HG03460 (cell line): Measurements from ENCODE around the gene PRRX2.
"Not testable (repeated sequence)": the region's sequence is repeated elsewhere in the genome, so short reads cannot be mapped to it uniquely, and the experiment has no call there.

ENCODE experiments used
- ATAC-seq: cut with Tn5 transposase; IDR thresholded peaks from one replicate; pipeline ENCODE4 v1.9.1; 2021; ENCODE audit not compliant: unreplicated experiment

Gene PRRX2

DNA sequence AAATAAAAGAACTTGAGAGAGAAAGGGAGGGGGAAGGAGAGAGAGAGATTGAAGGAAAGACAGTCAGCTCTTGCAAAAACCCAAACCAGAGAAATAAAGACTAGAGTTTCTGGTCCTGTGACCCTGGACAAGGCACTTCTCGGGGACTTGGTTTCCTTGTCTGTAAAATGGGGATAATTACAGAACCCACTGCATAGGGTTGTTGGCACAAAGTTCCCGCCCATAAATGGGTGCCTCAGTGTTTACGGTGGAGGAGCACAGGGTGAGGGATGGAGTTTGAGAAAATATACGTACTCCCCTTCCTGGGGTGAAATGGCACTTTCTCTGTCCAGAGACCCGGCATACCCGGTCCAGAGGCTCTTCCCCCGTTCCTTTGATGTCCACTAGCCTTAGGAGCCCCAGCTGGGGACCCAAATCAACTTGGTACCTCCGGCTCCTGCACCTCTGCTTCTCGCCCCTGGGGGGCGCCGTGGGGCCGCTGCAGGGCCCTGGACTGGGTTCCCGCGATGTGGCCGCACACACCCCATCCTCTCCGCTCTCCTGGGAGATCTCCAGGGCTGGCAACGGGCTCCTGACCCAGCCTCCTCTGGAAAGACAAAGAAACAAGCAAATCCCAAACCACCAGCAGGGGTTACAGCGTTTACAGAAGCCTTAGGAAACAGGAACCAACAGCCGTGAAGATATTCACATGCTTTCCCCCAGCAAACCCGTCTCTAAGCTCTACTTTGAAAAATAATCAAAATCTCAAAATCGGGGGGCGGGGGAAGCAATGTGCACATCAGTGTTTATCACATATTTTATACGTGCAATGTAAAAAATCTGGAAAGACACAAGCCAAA is 61.1 kb downstream of the PRRX2 start:
- ATAC-seq, result no peak

DNA sequence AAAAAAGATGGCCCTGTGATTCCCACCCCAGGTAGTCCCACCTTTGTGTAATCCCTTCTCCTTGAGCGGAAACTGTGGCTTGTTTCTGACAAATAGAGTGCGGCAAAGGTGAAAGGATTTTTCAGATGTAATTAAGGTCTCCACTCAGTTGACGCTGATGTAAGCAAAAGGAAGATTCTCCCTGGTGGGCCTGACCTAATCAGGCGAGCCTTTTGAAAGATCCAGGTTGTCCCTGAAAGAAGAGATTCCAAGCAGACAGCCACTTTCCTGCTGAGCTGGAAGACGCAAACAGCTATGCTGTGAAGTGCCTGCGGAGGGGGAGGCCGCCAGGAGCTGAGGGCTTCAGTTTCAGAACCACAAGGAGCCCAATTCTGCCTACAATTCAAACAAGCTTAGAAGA is 63.3 kb downstream of the PRRX2 start:
- ATAC-seq, result no peak

DNA sequence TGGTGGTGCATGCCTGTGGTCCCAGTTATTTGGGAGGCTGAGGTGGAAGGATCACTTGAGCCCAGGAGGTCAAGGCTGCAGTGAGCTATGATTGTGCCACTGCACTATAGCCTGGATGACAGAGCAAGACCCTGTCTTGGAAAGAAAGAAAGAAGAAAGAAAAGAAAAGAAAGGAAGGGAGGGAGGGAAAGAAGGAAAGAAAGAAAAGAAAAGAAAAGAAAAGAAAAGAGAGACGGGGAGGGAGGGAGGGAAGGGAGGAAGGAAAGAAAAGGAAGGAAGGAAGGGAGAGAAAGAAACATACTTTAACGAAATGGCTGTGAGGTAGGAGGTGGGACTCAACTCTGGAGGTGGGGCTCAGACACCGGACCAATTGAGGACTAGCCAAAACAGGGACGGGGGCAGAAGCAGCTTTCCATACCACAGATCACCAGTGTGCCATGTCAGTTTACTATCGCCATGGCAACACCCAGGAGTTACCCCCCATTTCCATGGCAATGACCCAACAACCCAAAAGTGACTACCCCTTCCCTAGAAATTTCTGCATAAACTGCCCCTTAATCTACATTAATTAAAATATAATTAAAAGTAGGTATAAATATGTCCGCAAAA is 66.1 kb downstream of the PRRX2 start:
- ATAC-seq, result no peak

GRCh38 chr9:129732100-129732499 is 66.7 kb downstream of the PRRX2 start:
- ATAC-seq, result no peak

DNA sequence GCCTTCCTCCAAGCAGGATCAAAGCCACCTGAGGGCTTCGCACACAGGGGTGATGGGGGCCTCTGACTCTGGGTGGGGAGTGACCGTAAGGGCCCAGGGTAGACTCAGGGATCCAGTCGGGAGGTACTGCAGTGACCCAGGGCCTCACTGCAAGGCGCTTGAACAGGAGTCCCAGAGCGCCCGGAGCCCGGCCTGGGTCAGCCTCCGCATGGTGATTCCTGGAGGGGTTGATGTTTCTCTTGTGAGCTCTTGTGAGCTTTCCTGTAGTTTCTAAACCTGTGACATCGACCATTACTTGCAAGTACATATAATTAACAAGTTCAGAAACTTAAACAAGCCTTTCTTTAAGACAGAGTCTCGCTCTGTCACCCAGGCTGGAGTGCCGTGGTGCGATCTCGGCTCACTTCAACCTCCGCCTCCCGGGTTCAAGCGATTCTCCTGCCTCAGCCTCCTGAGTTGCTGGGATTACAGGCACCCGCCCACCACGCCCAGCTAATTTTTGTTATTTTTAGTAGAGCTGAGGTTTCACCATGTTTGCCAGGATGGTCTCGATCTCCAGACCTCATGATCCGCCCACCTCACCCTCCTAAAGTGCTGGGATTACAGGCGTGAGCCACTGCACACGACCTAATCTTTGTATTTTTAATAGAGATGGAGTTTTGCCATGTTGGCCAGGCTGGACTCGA is 67.6 kb downstream of the PRRX2 start:
- no peak for ATAC-seq

- no peak for ATAC-seq
Measured at GRCh38 chr9:129733632-129733953, 68.1 kb downstream of the PRRX2 start.

GRCh38 chr9:129735546-129735945 is 70.1 kb downstream of the PRRX2 start:
- ATAC-seq, result no peak

DNA sequence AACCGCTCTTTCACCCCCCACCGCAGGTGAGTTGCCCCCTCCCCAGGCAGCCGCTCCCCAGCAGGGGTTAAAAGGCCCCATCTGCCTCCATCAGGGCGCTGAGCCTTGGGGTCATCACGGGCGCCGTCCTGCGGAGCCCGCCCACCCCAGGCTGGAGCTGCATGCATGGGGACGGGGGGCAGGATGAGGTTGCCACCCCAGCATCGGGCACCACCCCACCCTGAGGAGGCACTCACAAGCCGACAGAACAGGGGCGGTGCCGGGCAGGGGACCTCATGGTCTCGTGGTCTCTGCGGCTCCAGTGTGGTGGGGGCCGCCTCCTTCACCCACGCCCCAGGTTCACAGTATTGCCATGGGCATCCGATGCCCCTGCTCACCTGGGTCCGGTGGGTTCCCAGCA is 70.9 kb downstream of the PRRX2 start:
- no peak for ATAC-seq

DNA sequence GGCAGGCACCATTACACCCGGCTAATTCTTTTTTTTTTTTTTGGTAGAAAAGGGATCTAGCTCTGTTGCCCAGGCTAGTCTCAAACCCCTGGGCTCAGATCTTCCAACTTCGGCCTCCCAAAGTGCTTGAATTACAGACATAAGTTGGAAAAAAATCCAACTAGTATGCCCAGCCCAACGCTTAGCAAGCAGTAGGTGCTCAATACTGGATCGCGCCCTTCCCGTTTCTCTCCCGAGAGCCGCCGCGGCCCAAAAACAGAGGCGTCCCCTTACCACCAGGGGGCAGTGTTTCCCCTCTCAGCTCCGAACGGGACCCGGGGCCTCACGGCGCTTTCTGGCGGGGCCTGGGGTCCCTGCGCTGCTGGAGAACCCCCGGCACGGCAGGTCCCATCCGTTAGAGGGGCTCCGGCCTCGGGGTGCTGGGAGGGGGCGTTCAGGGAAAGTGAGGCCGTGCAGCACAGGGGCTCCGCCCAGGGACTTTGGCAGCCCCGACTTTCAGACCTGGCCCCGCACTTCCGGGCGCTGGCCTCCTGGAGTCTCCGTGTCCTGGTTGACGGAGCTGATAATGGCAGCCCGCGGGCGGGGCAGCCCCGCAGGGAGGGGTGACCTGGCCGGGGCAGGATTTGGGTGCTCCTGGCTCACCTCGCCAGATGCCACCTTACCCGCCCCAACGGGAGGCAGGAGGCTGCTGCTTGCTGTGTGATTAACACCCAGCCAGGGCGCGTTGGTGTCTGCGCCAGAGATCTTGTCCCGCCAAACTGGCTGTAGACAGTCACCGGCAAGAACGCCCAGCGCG is 72.2 kb downstream of the PRRX2 start:
- ATAC-seq, result no peak

GRCh38 chr9:129739432-129739831 is 74.0 kb downstream of the PRRX2 start:
- no peak for ATAC-seq

DNA sequence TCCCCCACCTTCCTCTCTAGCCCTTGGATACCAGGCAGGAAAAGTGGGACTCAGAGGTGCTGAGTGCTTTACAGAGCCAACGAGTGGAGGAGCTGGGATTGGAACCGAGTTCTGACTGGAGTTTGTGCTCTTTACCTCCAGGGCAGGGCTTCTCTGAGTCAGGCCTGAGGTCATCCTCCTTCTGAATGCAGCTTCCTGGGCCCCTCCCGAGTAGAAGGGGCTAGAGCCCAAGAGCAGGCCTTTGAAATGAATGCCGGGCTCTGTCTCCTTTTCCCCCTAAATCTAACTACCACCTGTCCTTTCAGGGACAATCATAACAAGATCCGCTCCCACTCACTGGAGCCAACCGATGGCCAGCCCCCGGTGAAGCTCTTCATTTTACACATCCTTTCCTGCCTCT is 74.7 kb downstream of the PRRX2 start:
- ATAC-seq, result no peak

DNA sequence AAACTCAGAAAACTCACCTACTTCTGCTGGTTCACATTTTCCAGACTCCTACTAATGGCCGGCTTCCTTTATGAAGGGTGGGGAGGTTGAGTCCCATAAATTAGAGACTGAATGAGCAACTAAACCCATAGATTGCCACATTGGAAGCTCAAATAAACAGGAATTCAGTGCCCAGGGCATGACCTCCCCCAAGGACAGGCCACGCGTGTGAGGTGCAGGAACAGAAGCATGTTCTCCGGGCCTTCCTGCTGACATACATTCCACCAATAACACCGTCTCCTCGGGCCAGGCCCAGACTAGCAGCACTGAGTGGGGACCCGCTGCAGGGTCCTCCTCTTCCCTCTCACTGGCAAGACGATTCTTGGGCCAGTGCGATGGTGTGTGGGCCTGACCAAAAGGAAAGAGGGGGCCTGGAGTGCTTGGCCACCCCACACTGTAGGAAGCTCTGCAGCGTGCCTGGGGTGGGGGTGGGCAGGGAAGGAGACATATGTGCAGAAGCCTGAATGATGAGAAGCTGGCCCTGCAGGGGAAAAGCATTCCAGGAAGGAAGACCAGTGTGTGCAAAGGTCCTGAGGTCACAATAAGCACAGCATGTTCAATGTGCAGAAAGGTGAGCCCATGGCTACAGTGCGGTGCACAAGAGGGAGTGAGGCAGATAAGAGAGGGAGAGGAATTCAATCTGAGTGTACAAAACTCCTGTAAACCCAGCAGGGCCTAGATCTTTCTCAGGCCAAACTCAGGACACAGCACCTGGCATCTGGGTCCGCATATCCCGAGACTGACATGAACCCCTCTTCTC is 75.4 kb downstream of the PRRX2 start:
- no peak for ATAC-seq

DNA sequence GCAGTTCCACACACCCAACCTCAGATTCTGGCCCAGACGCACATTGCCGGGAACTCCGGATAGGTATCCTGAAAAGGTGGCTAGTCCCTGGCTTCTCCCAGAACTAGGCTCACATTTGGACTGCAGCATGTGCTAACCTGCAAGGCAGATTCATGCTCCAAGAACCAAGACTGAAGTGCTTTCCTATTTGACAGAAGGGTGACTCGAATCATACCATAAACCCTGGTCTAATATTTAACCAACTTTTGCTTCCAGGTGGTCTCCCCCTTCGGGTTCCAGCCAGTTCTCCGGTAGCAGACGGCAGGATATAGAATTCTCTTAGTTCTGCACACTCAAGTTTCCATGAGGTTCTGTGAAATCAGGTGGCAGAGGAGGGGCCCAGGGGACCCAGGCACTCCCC is 79.8 kb downstream of the PRRX2 start:
- no peak for ATAC-seq

DNA sequence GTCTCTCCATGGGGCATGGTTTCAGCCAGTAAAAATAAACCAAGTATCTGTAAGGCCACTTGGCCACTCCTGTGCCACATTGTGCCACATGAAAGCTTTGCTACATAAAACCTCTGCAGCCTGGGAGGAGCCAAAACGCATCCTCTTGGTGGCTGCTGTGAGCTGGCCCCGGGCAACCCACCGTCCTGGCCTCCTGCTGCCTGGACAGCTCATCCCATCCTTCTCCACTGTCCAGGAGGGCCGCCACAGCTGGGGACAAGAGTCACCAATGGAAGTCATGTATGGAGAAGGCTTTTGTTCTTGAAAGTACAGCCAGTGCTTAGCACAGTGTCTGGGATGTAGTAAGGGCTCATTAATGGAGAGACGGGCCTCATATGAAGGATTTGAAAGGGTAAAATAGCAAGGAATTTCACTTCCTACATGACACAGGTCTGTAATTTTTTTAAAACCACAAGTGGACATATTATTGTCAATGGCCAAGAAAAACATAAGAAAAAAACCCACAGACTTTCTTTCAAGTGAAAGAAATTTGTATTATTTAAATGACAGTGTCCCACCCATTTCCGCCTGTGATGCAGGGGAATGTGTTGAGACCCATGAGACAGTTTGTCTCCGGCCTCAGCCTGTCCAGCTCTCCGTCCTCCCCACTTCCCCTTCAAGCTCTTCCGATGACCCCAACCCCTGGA is 80.8 kb downstream of the PRRX2 start:
- no peak for ATAC-seq

DNA sequence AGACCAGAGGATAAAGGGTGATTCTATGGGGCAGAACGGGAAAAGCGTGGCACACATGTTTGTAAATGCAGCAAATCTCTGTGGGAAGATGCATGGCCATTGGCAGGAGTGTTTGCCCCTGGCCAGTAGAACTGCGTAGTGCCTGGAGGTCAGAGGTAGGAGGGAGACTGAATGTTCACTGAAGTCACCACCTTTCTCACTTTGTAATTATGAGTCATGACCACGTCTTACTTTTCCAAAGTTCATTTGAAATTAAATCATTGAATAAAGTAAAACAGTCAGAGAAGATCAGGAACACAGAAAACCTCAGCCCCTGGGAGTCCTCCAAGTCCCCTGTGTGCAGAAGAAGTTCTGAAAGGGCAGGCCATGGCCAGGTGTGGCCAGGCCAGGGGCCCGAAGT is 82.8 kb downstream of the PRRX2 start:
- no peak for ATAC-seq

DNA sequence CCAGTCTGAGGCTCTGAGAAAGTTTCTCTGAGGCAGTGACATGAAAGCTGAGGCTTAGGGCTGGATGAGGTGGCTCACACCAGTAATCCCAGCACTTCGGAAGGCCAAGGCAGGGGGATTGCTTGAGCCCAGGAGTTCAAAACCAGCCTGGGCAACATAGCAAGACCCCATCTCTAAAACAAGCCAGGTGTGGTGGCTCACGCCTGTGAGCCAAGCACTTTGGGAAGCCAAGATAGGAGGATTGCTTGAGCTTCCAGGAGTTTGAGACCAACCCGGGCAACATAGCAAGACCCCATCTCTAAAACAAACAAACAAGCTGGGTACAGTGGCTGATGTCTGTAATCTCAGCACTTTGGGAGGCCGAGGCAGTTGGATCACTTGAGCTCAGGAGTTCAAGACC is 83.6 kb downstream of the PRRX2 start:
- not testable (repeated sequence) for ATAC-seq

DNA sequence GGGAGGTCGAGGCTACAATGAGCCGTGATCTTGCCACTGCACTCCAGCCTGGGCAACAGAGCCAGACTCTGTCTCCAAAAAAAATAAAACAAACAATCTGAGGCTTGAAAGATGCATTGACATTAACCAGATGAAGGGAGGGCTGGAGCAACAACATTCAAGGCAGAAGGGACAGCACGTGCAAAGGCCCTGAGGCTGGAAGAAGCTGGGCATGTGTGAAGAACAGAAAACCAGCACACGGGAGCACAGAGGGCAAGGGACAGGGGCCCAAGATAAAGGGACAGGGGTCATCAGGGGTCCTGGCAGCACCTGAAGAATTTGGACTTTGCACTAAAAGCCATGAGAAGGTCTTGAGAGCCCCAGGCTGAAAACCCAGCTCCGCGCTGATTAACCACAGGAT is 84.1 kb downstream of the PRRX2 start:
- no peak for ATAC-seq

- ATAC-seq, result no peak
Measured at GRCh38 chr9:129750013-129750638, 84.7 kb downstream of the PRRX2 start.
